ENCODE data around the gene EPDR1. TPM values are rescaled to one million over a fixed set of nuclear protein-coding genes. Genes with fewer than 3 reads are reported as not detected.
A peak's percentile ranks its signal among the peaks of the same experiment; 100 is the strongest.

EPDR1 gene
- total RNA-seq, result 10 to 100 TPM; 19.1 to 47.0 (median 28.2) TPM

DNA sequence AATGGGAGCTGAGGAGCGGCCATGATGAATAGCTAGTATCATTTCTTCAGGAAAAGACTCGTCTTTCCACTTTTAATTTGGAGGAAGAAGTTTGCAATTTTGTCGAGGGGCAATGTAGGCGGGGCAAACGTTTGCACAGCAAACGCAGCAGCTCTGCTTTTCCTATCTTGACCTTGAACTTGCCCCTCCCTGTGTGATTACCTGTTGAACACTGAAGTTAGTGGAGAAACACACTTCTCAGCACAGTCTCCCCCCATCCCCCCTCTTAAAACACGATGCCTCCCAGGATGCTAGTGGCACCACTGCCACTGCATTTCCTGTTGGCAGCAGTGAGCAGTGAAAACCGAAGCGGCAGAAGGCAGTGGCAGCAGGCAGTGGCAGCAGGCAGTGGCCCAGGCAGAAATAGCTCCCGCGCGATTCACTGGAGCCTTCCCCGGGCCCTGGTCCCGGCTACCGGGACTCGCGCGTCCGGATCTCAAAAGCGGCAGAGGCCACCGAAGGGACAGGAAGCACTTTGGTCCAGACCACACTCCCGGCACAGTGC is at the start of gene EPDR1:
EPDR1 (plus strand) TSS at position 336 of the 544 bp plus-strand sequence. CDS start 300 bp downstream, outside the sequence.
- peak within 1 kb of the TSS; percentile 61 to 68 (median 64) for H3K4me3 ChIP-seq
- peaks cover 0 to 33% (median 18%) of the 10 kb centered on the region in 4 donors for H3K4me1 ChIP-seq
- DNase-seq, result peak; percentile 75
- H3K27me3 ChIP-seq, result peaks cover 16% of the 10 kb centered on the region
- no peaks in the 10 kb centered on the region for H3K36me3 ChIP-seq
- in situ Hi-C loops (cut with MboI; ENCODE audit: low pct_ligation_motif_present in 1 of 4, low pct_unique_long_range_greater_than_20kb in 1 of 4, low sequenced_read_pairs in 3 of 4) (loop anchor here (25.0 kb wide), 2 partner anchors 167 to 292 kb away; no protein-coding TSS in a partner anchor), intact Hi-C loops (cut with DNase I; ENCODE audit: low total_unique reads) (no loop called here)
- H3K9me3 ChIP-seq, result peaks cover 0 to 3% of the 10 kb centered on the region in 2 donors
- WGBS, 2 donors (ENCODE audit: low coverage in 1 of 2), result 18 to 21% methylated on average over 5 to 18 of the region's 22 CpGs
- no peak for TF ChIP-seq EP300 (IDR thresholded peaks at IDR 0.05; ENCODE audit: low read depth)
- TF ChIP-seq, protein P1, sequence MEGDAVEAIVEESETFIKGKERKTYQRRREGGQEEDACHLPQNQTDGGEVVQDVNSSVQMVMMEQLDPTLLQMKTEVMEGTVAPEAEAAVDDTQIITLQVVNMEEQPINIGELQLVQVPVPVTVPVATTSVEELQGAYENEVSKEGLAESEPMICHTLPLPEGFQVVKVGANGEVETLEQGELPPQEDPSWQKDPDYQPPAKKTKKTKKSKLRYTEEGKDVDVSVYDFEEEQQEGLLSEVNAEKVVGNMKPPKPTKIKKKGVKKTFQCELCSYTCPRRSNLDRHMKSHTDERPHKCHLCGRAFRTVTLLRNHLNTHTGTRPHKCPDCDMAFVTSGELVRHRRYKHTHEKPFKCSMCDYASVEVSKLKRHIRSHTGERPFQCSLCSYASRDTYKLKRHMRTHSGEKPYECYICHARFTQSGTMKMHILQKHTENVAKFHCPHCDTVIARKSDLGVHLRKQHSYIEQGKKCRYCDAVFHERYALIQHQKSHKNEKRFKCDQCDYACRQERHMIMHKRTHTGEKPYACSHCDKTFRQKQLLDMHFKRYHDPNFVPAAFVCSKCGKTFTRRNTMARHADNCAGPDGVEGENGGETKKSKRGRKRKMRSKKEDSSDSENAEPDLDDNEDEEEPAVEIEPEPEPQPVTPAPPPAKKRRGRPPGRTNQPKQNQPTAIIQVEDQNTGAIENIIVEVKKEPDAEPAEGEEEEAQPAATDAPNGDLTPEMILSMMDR (IDR thresholded peaks at IDR 0.05), result peak; percentile 30 to 79 (median 38)
- TF ChIP-seq POLR2AphosphoS5 (IDR thresholded peaks at IDR 0.05), result peak in 1 of 3 donors; percentile 72
- peak; percentile 75 for TF ChIP-seq POLR2A (IDR thresholded peaks at IDR 0.05)
- peak within 1 kb of the TSS; percentile 85 to 87 (median 86) for H3K27ac ChIP-seq

DNA sequence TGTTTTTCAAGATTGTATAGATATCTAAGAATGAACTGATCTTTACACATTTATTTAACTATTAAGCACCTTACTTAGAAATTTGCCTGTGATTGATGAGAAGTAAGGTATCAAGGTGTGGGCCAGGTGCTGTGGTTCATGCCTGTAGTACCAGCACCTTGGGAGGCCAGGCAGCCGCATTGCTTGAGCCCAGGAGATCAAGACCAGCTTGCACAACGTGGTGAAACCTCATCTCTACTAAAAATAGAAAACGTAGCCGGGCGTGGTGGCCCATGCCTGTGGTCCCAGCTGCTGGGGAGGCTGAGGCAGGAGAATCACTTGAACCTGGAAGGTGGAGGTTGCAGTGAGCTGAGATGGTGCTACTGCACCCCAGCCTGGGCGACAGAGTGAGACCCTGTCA is 38.4 kb upstream of the EPDR1 start:
- Histone ChIP-seq H3K27ac (no peak overlapping the region), H3K4me1 (no peaks in the 10 kb centered on the region), H3K4me3 (no peak overlapping the region), H3K36me3 (no peaks in the 10 kb centered on the region), H3K9me3 (no peaks in the 10 kb centered on the region), H3K27me3 (no peaks in the 10 kb centered on the region)
- in situ Hi-C loops (cut with MboI; ENCODE audit: low pct_ligation_motif_present in 1 of 4, low pct_unique_long_range_greater_than_20kb in 1 of 4, low sequenced_read_pairs in 3 of 4) (no loop called here), intact Hi-C loops (cut with DNase I; ENCODE audit: low total_unique reads) (no loop called here)
- DNase-seq, result no peak
- WGBS, 2 donors (ENCODE audit: low coverage in 1 of 2), result 77 to 94% methylated on average over 3 to 6 of the region's 6 CpGs
- TF ChIP-seq POLR2A (IDR thresholded peaks at IDR 0.05) (no peak), POLR2AphosphoS5 (IDR thresholded peaks at IDR 0.05) (no peak), EP300 (IDR thresholded peaks at IDR 0.05; ENCODE audit: low read depth) (no peak)
- TF ChIP-seq, protein P1 (IDR thresholded peaks at IDR 0.05), result no peak

DNA sequence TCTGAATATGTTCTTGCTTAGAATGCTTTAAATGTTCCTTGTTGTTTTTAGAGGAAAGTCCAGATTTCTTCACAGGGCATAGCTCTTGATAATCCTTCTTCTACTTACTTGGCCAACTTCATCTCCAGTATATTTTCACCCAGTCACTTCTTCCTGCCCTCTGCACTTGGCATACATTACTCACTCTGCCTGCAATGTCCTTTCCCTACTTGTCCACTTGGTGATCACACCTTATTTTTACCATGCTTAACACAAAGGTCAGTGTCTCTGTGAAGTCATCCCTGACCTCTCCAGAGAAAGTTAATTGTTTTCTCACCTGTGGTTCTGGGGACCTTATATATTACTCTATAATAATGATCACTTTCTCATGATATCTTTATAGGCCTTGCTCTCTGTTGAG is 27.1 kb upstream of the EPDR1 start:
- DNase-seq, result no peak
- Histone ChIP-seq H3K9me3 (no peaks in the 10 kb centered on the region), H3K4me1 (no peaks in the 10 kb centered on the region), H3K4me3 (no peak overlapping the region), H3K27me3 (no peaks in the 10 kb centered on the region), H3K36me3 (no peaks in the 10 kb centered on the region), H3K27ac (no peak overlapping the region)
- in situ Hi-C loops (cut with MboI; ENCODE audit: low pct_ligation_motif_present in 1 of 4, low pct_unique_long_range_greater_than_20kb in 1 of 4, low sequenced_read_pairs in 3 of 4), result no loop called here
- intact Hi-C loops (cut with DNase I; ENCODE audit: low total_unique reads), result no loop called here
- no peak for TF ChIP-seq POLR2A (IDR thresholded peaks at IDR 0.05)
- TF ChIP-seq EP300 (IDR thresholded peaks at IDR 0.05; ENCODE audit: low read depth), result no peak
- TF ChIP-seq, protein P1 (IDR thresholded peaks at IDR 0.05), result no peak
- no peak for TF ChIP-seq POLR2AphosphoS5 (IDR thresholded peaks at IDR 0.05)

DNA sequence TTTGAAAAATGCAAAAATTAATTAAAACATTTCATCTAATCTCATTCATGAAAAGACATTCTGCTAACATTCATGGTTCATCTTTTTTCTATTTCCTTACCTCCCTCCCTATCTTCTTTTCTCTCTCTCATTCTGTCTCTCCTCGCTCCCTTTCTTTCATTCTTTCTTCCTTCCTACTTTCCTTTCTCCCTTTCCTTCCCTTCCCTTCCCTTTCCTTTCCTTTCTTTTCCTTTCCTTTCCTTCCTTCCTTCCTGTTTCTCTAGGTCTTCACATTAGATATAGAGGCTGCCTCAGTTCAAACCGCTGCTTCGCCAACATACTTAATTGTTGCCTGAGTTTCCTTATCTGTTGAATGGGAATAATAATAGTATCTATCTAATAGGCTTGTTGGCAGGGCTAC is 25.8 kb upstream of the EPDR1 start:
- intact Hi-C loops (cut with DNase I; ENCODE audit: low total_unique reads) (no loop called here), in situ Hi-C loops (cut with MboI; ENCODE audit: low pct_ligation_motif_present in 1 of 4, low pct_unique_long_range_greater_than_20kb in 1 of 4, low sequenced_read_pairs in 3 of 4) (no loop called here)
- H3K9me3 ChIP-seq, result no peaks in the 10 kb centered on the region
- no peak for DNase-seq
- H3K4me1 ChIP-seq, result no peaks in the 10 kb centered on the region
- H3K27me3 ChIP-seq, result no peaks in the 10 kb centered on the region
- no peak overlapping the region for H3K4me3 ChIP-seq
- WGBS, 2 donors (ENCODE audit: low coverage in 1 of 2), result 88 to 95% methylated on average over 3 of the region's 3 CpGs
- H3K27ac ChIP-seq, result no peak overlapping the region
- no peak for TF ChIP-seq POLR2A (IDR thresholded peaks at IDR 0.05)
- TF ChIP-seq, protein P1 (IDR thresholded peaks at IDR 0.05), result no peak
- TF ChIP-seq EP300 (IDR thresholded peaks at IDR 0.05; ENCODE audit: low read depth), result no peak
- no peak for TF ChIP-seq POLR2AphosphoS5 (IDR thresholded peaks at IDR 0.05)
- H3K36me3 ChIP-seq, result no peaks in the 10 kb centered on the region
